Epithelial cell of prostate (primary cell): Measurements from ENCODE around the gene CCNYL1.
"Not testable (repeated sequence)": the region's sequence is repeated elsewhere in the genome, so short reads cannot be mapped to it uniquely, and the experiment has no call there.

Experiments
- DNase-seq: peaks from one replicate; pipeline ENCODE4 v3.0.0-alpha.2; 2011; ENCODE audit warnings: low read depth, low spot score
- H3K27ac ChIP-seq: fragments of 450-650 bp; 2 replicates; pipeline ENCODE4 v1.5.1; 2017; ENCODE audit warnings: mild to moderate bottlenecking

CCNYL1 gene

GRCh38 chr2:207695293-207695692, 16.1 kb upstream of the CCNYL1 start:
- DNase-seq = no peak
- no peak overlapping the region for H3K27ac ChIP-seq

- H3K27ac ChIP-seq, DNase-seq: not testable (repeated sequence)
Observed at GRCh38 chr2:207696911-207697310, 14.5 kb upstream of the CCNYL1 start.

- no peak for DNase-seq
- no peak overlapping the region for H3K27ac ChIP-seq
Observed at GRCh38 chr2:207697411-207697810, 14.0 kb upstream of the CCNYL1 start.

- DNase-seq = no peak
- H3K27ac ChIP-seq = no peak overlapping the region
Observed at GRCh38 chr2:207698301-207698700, 13.1 kb upstream of the CCNYL1 start.

GRCh38 chr2:207704078-207704477, 7.4 kb upstream of the CCNYL1 start:
- DNase-seq = no peak
- H3K27ac ChIP-seq = no peak overlapping the region

GRCh38 chr2:207704671-207705070, 6.8 kb upstream of the CCNYL1 start:
- no peak for DNase-seq
- H3K27ac ChIP-seq = no peak overlapping the region

GRCh38 chr2:207706936-207707860, 4.2 kb upstream of the CCNYL1 start:
- no peak for DNase-seq
- peak overlapping the region; percentile 59 for H3K27ac ChIP-seq

- peak overlapping the region; percentile 96 for H3K27ac ChIP-seq
- DNase-seq = no peak
Observed at GRCh38 chr2:207711750-207712530, 500 bp downstream of the CCNYL1 start.

- no peak overlapping the region for H3K27ac ChIP-seq
- DNase-seq = no peak
Observed at GRCh38 chr2:207716056-207716455, 4.6 kb downstream of the CCNYL1 start.

GRCh38 chr2:207718521-207718920, 7.1 kb downstream of the CCNYL1 start:
- DNase-seq = no peak
- no peak overlapping the region for H3K27ac ChIP-seq

GRCh38 chr2:207719008-207719407, 7.6 kb downstream of the CCNYL1 start:
- no peak overlapping the region for H3K27ac ChIP-seq
- no peak for DNase-seq

GRCh38 chr2:207719655-207720054, 8.2 kb downstream of the CCNYL1 start:
- not testable (repeated sequence) for H3K27ac ChIP-seq, DNase-seq

- no peak for DNase-seq
- no peak overlapping the region for H3K27ac ChIP-seq
Observed at GRCh38 chr2:207720517-207721187, 9.2 kb downstream of the CCNYL1 start.

GRCh38 chr2:207722773-207723424, 11.5 kb downstream of the CCNYL1 start:
- H3K27ac ChIP-seq = peak overlapping the region; percentile 8
- DNase-seq = no peak

GRCh38 chr2:207723425-207723787, 12.0 kb downstream of the CCNYL1 start:
- H3K27ac ChIP-seq = peak overlapping the region; percentile 8
- DNase-seq = not testable (repeated sequence)

GRCh38 chr2:207724113-207724512, 12.7 kb downstream of the CCNYL1 start:
- DNase-seq = no peak
- no peak overlapping the region for H3K27ac ChIP-seq

GRCh38 chr2:207725873-207726578, 14.6 kb downstream of the CCNYL1 start:
- H3K27ac ChIP-seq = peak overlapping the region; percentile 52

GRCh38 chr2:207727261-207727660, 15.8 kb downstream of the CCNYL1 start:
- peak overlapping the region; percentile 52 for H3K27ac ChIP-seq
- no peak for DNase-seq

More at GRCh38 chr2:207725873-207726578, 14.6 kb downstream of the CCNYL1 start:
- DNase-seq = no peak

GRCh38 chr2:207729465-207729998, 18.1 kb downstream of the CCNYL1 start:
- no peak overlapping the region for H3K27ac ChIP-seq
- DNase-seq = no peak
